HG02981 (cell line): Measurements from ENCODE around the gene NAT9.

ENCODE experiments used
- ATAC-seq: cut with Tn5 transposase; IDR thresholded peaks from one replicate; pipeline ENCODE4 v1.9.1; 2021; ENCODE audit warnings: mild to moderate bottlenecking, moderate library complexity; ENCODE audit not compliant: unreplicated experiment

The NAT9 gene

GRCh38 chr17:74806334-74806733, 30.2 kb upstream of the NAT9 start:
- ATAC-seq, result no peak

- ATAC-seq, result no peak
These were observed 29.4 kb upstream of the NAT9 start for GRCh38 chr17:74805591-74805991.

GRCh38 chr17:74804683-74805082, 28.5 kb upstream of the NAT9 start:
- ATAC-seq, result no peak

GRCh38 chr17:74803971-74804370, 27.8 kb upstream of the NAT9 start:
- ATAC-seq, result no peak

GRCh38 chr17:74803388-74803930, 27.3 kb upstream of the NAT9 start:
- ATAC-seq, result no peak

- no peak for ATAC-seq
These were observed 25.8 kb upstream of the NAT9 start for GRCh38 chr17:74801896-74802295.

- ATAC-seq, result no peak
These were observed 24.4 kb upstream of the NAT9 start for GRCh38 chr17:74800531-74800930.

GRCh38 chr17:74799097-74799496, 23.0 kb upstream of the NAT9 start:
- no peak for ATAC-seq

- no peak for ATAC-seq
These were observed 22.1 kb upstream of the NAT9 start for GRCh38 chr17:74798239-74798707.

- no peak for ATAC-seq
These were observed 21.7 kb upstream of the NAT9 start for GRCh38 chr17:74797824-74798223.

- no peak for ATAC-seq
These were observed 20.7 kb upstream of the NAT9 start for GRCh38 chr17:74796866-74797265.

GRCh38 chr17:74796211-74796610, 20.1 kb upstream of the NAT9 start:
- ATAC-seq, result no peak

GRCh38 chr17:74795327-74796020, 19.3 kb upstream of the NAT9 start:
- ATAC-seq, result no peak

- ATAC-seq, result no peak
These were observed 16.5 kb upstream of the NAT9 start for GRCh38 chr17:74792586-74793105.

GRCh38 chr17:74790161-74791058, 14.3 kb upstream of the NAT9 start:
- ATAC-seq, result no peak

GRCh38 chr17:74786431-74787055, 10.4 kb upstream of the NAT9 start:
- ATAC-seq, result no peak

GRCh38 chr17:74785981-74786360, 9.8 kb upstream of the NAT9 start:
- ATAC-seq, result no peak

- no peak for ATAC-seq
These were observed 9.2 kb upstream of the NAT9 start for GRCh38 chr17:74785096-74785980.

GRCh38 chr17:74784125-74784810, 8.1 kb upstream of the NAT9 start:
- no peak for ATAC-seq

GRCh38 chr17:74782571-74782970, 6.4 kb upstream of the NAT9 start:
- ATAC-seq, result no peak
